GM10248 (cell line): ENCODE measurements around the gene SLC25A36.

Experiments used
- CTCF ChIA-PET: fragments of 300-600 bp; sonication (Branson Sonifier 250); formaldehyde crosslinking; extraction: SDS; loops from one replicate; lab custom pipeline; 2021; ENCODE audit warnings: antibody characterized with exemption; lab: Yijun Ruan, JAX
- POLR2A ChIA-PET: fragments of 350-650 bp; sonication (Branson Sonifier 250); formaldehyde crosslinking; extraction: SDS; loops from one replicate; lab custom pipeline; 2020; ENCODE audit warnings: antibody characterized with exemption; lab: Yijun Ruan, JAX
- DNase-seq: peaks from one replicate; pipeline ENCODE4 v3.0.0; 2012; ENCODE audit errors: extremely low spot score
- TF ChIP-seq, protein P1 (sequence below): IDR thresholded peaks from 2 replicates; pipeline ENCODE4 v1.5.1; 2012; ENCODE audit warnings: mild to moderate bottlenecking, low read depth; ENCODE audit errors: extremely low read depth, missing control alignments, control extremely low read depth

Gene SLC25A36

DNA sequence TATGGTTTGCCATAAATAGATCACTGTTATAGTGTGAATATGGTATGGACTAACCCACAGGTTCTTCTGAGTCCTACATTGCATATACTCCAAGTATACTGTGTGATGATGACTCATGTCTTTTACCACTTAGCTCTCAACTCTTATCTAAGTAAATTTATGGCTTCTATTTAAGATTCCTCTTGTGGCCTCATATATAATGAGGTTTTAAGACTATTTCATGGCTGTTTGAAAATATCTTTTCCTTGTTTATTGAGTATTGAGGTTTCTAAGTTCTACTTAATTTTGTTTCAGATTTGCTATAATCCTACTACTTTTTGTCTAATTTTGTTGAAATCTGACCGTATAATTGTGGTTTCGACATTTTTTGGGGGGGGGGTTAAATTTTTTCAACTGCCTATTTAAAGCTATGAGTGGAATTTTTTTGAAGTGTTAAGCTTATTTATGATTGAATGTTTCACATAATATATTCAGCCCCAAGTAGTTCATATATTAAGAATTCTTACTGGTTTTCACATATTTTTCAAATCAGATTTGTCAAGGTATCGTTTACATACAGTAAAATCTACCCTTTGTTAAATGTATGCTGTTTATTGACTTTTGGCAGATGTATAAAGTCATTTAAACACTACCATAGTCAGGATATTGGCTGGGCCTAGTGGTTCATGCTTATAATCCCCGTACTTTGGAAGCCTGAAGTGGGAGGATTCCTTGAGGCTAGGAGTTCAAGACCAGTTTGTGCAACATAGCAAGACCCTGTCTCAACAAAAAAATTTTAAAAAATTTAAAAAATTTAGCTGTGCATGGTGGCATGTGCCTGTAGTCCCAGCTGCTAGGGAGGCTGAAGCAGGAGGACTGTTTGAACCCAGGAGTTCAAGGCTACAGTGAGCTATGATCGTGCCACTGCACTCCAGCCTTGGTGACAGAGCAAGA, 11.7 kb downstream of the SLC25A36 start:
- TF ChIP-seq, protein P1, sequence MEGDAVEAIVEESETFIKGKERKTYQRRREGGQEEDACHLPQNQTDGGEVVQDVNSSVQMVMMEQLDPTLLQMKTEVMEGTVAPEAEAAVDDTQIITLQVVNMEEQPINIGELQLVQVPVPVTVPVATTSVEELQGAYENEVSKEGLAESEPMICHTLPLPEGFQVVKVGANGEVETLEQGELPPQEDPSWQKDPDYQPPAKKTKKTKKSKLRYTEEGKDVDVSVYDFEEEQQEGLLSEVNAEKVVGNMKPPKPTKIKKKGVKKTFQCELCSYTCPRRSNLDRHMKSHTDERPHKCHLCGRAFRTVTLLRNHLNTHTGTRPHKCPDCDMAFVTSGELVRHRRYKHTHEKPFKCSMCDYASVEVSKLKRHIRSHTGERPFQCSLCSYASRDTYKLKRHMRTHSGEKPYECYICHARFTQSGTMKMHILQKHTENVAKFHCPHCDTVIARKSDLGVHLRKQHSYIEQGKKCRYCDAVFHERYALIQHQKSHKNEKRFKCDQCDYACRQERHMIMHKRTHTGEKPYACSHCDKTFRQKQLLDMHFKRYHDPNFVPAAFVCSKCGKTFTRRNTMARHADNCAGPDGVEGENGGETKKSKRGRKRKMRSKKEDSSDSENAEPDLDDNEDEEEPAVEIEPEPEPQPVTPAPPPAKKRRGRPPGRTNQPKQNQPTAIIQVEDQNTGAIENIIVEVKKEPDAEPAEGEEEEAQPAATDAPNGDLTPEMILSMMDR: no peak
- DNase-seq: no peak
- CTCF ChIA-PET: interaction anchor here (0.7 to 1.7 kb wide), 6 partner anchors 10 to 278 kb away, joined by 3 to 7 read pairs (median 4); partner anchors contain the start of gene PXYLP1
- POLR2A ChIA-PET: no interaction called here

DNA sequence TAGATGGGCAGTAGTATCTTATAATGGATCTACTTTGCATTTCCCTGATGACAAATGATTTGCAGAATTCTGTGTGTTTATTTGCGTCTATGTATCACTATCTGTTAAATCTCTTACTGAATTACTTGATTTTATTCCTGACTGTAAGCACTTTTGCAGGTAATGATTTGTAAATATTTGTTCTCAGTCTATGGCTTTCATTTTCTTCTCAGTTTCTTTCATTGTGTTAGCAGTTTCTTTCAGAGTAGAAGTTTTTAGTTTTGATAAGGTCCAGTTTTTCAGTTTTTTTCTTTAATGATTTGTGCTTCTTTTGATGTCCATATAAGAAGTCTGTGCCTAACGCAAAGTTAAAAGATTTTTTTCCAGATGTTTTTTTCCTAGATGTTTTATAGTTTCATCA, 12.9 kb downstream of the SLC25A36 start:
- ChIA-PET CTCF (interaction anchor here (1.0 kb wide), 1 partner anchor 20 kb away, joined by 3 read pairs; no protein-coding TSS in a partner anchor), POLR2A (no interaction called here)
- DNase-seq: no peak
- TF ChIP-seq, protein P1: no peak

DNA sequence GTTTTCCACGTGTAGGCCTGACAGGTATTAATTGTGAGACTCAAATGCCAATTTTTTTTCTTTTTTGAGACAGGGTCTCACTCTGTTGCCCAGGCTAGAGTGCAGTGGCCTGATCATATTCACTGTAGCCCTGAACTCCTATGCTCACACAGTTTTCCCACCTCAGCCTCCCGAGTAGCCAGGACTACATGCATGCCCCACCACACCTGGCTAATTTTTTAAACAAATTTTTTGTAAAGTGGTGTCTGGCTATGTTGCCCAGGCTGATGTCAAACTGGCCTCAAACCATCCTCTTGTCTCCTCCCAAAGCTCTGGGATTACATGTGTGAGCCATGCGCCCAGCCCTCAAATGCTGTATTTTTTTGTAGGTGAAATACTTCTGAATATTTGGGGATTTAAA, 14.0 kb downstream of the SLC25A36 start:
- TF ChIP-seq, protein P1: no peak
- POLR2A ChIA-PET: no interaction called here
- CTCF ChIA-PET: interaction anchor here (1.5 kb wide), 2 partner anchors 8 to 276 kb away, joined by 4 to 6 read pairs; partner anchors contain the start of gene PXYLP1
- DNase-seq: no peak

DNA sequence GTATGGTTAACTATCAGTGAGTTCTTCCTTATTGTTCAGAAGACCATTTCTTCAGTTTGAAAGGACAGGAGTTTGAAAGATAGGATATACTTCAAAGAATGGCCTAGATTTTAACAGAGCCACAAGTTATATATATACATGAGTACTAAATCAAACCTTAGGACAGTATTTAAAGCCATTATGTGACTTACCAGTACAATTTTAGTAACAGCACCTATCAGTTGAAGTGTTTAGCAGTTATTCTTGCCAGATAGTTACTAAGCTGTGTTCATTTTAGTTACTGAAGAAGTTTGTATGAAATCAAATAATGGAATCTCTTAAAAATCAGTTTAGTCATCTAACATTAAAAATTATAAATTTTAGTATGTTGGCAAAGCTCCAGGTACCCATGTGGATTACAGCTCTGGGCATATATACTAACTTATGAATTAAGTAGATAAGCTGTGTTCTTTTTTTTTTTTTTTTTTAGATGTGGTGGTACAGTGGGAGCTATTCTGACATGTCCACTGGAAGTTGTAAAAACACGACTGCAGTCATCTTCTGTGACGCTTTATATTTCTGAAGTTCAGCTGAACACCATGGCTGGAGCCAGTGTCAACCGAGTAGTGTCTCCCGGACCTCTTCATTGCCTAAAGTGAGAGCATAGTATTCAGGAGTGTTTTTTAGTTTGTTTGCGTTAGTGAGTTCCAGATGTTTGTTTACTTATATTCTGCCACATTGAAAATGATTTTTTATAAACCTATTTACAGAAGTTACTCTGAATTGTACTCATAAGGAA, 14.6 kb downstream of the SLC25A36 start:
- no peak for DNase-seq
- ChIA-PET CTCF (interaction anchor here (0.7 to 1.5 kb wide), 3 partner anchors 8 to 275 kb away, joined by 3 to 6 read pairs (median 4); partner anchors contain the start of gene PXYLP1), POLR2A (no interaction called here)
- TF ChIP-seq, protein P1: no peak

DNA sequence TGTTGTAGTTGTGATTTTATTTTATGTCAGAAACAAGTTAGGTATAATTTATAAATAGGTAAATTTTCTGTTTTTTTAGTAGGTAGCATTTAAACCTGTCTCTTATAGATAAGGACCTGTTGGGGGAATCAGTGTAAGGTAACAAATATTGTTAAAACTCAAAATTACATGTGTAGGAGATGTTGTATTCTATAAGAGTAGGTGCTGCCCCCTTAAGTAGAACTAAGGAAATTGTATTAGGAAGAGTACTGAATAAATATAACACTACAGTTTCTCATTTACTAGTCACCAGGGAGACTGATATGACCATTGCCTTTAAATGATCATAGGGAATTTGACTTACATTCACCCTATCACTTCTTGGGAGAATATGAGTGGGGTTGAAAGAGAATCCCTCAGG, 31.2 kb downstream of the SLC25A36 start:
- POLR2A ChIA-PET: no interaction called here
- CTCF ChIA-PET: interaction anchor here (0.7 to 1.1 kb wide), 3 partner anchors 26 to 75 kb away, joined by 3 to 4 read pairs (median 3); no protein-coding TSS in a partner anchor
- peak; percentile 8 for DNase-seq
- TF ChIP-seq, protein P1: peak; percentile 28

DNA sequence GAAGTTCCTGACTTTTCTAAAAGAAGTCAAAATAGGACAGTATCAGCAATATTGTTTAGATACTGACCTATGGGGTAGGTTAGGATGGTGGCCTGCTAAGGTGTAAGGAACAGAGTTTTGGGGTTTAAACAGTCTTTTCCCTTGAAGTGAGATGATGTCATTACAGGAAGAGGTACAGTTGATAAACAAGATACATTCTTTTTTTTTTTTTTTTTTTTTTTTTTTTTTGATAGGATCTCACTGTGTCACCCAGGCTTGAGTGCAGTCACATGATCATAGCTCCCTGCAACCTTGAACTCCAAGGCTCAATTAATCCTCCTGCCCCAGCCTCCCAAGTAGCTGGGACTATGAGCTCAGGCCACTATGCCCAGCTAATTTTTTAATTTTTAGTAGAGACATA, 33.3 kb downstream of the SLC25A36 start:
- TF ChIP-seq, protein P1: no peak
- CTCF ChIA-PET: interaction anchor here (1.0 to 1.9 kb wide), 5 partner anchors 21 to 257 kb away, joined by 3 to 6 read pairs (median 3); partner anchors contain the start of gene PXYLP1
- DNase-seq: no peak
- POLR2A ChIA-PET: interaction anchor here (0.6 kb wide), 1 partner anchor 1016 kb away, joined by 3 read pairs; no protein-coding TSS in a partner anchor
